Muscle layer of duodenum (tissue), 2 donors: ENCODE measurements around the gene SLC24A4.

Experiments used
- H3K27ac ChIP-seq: one replicate; pipeline ENCODE4 v1.7.0; 2013; ENCODE audit warnings: mild to moderate bottlenecking, low read length
- H3K27me3 ChIP-seq: one replicate; pipeline ENCODE4 v1.7.0; 2013; ENCODE audit warnings: low read depth, mild to moderate bottlenecking, control low read depth, low read length
- H3K36me3 ChIP-seq, 2 donors: one replicate each; pipeline ENCODE4 v1.7.0; 2013; ENCODE audit warnings: low read length in 2 of 2, control low read depth in 1 of 2, mild to moderate bottlenecking in 1 of 2; ENCODE audit not compliant: insufficient read depth in 2 of 2, control insufficient read depth in 1 of 2
- H3K4me1 ChIP-seq, 2 donors: one replicate each; pipeline ENCODE4 v1.7.0; 2013; ENCODE audit warnings: low read length in 2 of 2, mild to moderate bottlenecking in 2 of 2, control low read depth in 1 of 2, moderate library complexity in 1 of 2; ENCODE audit not compliant: insufficient read depth in 2 of 2, control insufficient read depth in 1 of 2
- H3K4me3 ChIP-seq, 2 donors: one replicate each; pipeline ENCODE4 v1.7.0; 2013; ENCODE audit warnings: low read length in 2 of 2, low read depth in 1 of 2, mild to moderate bottlenecking in 1 of 2
- H3K9me3 ChIP-seq, 2 donors: one replicate each; pipeline ENCODE4 v1.7.0; 2013; ENCODE audit warnings: low read length in 2 of 2, control low read depth in 1 of 2, mild to moderate bottlenecking in 1 of 2; ENCODE audit not compliant: control insufficient read depth in 1 of 2
- donor health status: healthy.

The SLC24A4 gene

DNA sequence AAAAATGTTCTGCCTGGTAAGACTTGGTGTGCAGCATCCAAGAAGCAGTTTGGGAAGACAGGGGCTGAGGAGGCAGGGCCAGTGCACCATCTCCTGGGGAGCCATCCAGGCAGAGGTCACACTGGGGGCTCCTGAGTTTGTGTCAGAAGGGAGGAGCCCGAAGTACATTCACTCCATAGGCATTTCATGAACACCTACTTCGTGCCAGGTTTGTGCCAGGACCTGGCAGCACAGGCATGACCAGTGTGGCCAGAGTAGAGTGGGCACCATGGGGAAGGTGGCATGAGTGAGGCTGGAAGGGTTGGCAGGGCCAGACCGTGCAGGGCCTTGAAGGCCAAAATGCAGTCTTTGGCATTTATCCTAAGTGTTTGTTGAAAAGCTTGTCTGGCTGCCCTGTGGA is 104.1 kb downstream of the SLC24A4 start:
- no peak overlapping the region for H3K27ac ChIP-seq
- no peaks in the 10 kb centered on the region for H3K27me3 ChIP-seq
- no peaks in the 10 kb centered on the region for H3K4me1 ChIP-seq
- no peaks in the 10 kb centered on the region for H3K36me3 ChIP-seq
- H3K9me3 ChIP-seq = no peaks in the 10 kb centered on the region
- H3K4me3 ChIP-seq = no peak overlapping the region

DNA sequence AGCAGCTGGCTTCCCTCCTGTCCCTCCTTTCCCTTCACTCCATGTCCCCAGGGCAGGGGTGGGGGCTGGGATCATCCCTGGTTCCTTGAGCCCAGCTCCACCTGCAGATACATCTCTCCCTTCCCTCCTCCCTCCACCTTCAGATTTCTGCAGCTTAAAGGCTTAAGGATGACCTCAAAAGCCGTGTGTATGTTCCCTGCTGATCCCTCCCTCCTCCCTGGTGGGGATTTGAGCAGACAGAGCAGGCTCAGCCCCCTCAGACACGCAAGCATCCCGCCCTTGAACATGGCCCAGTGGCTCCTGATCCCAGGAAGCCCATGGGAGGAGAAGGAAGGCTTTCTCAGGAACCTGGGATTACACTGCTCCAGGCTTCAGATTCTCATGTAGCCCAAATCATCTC is 107.7 kb downstream of the SLC24A4 start:
- H3K36me3 ChIP-seq = no peaks in the 10 kb centered on the region

GRCh38 chr14:92431199-92431725 is 108.3 kb downstream of the SLC24A4 start:
- Histone ChIP-seq H3K27me3 (no peaks in the 10 kb centered on the region), H3K9me3 (peaks cover 0 to 4% of the 10 kb centered on the region in 2 donors), H3K4me3 (no peak overlapping the region), H3K27ac (no peak overlapping the region), H3K4me1 (no peaks in the 10 kb centered on the region), H3K36me3 (no peaks in the 10 kb centered on the region)

More for the DNA sequence above, 107.7 kb downstream of the SLC24A4 start:
- peaks cover 0 to 4% of the 10 kb centered on the region in 2 donors for H3K9me3 ChIP-seq
- no peak overlapping the region for H3K27ac ChIP-seq
- no peaks in the 10 kb centered on the region for H3K4me1 ChIP-seq
- no peak overlapping the region for H3K4me3 ChIP-seq
- H3K27me3 ChIP-seq = no peaks in the 10 kb centered on the region

DNA sequence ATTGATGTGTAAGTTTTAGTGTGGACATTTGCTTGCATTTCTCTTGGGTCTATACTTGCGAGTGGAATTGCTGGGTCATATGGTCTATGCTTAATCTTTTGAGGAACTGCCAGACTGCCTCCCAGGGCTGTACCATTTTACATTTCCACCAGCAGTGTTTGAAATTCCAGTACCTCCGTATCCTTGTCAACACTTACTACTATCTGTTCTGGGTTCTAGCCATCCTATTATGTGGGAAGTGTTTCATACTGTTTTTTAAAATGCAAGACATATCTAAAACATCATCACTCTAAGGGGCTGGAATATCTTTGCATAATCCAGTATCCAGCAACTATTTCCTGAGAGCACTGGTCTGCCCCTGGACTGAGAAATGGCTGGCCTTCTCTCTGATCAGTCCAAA is 110.4 kb downstream of the SLC24A4 start:
- no peaks in the 10 kb centered on the region for H3K27me3 ChIP-seq
- no peak overlapping the region for H3K27ac ChIP-seq
- peaks cover 0 to 4% of the 10 kb centered on the region in 2 donors for H3K9me3 ChIP-seq

DNA sequence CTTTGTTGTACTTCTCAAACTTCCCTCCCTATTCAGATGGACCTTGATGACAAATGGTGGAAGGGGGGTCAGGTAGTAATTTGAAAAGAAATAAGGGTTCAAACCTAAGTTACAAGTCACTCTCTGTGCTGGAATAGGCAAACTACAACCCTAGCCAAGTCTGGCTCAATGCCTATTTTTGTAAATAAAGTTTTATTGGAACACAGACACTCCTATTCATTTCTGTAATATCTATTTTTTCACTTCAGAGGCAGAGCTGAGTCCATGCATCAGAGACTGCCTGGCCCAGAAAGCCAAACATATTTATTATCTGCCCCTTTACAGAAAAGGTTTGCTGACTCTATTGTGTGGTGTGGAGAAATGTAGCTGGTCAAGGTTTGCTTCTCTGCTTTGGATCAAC is 112.2 kb downstream of the SLC24A4 start:
- no peak overlapping the region for H3K27ac ChIP-seq
- no peaks in the 10 kb centered on the region for H3K4me1 ChIP-seq
- H3K27me3 ChIP-seq = no peaks in the 10 kb centered on the region
- no peaks in the 10 kb centered on the region for H3K36me3 ChIP-seq
- H3K9me3 ChIP-seq = peaks cover 0 to 4% of the 10 kb centered on the region in 2 donors
- H3K4me3 ChIP-seq = no peak overlapping the region

More for the DNA sequence above, 110.4 kb downstream of the SLC24A4 start:
- no peak overlapping the region for H3K4me3 ChIP-seq
- H3K4me1 ChIP-seq = no peaks in the 10 kb centered on the region
- H3K36me3 ChIP-seq = no peaks in the 10 kb centered on the region

DNA sequence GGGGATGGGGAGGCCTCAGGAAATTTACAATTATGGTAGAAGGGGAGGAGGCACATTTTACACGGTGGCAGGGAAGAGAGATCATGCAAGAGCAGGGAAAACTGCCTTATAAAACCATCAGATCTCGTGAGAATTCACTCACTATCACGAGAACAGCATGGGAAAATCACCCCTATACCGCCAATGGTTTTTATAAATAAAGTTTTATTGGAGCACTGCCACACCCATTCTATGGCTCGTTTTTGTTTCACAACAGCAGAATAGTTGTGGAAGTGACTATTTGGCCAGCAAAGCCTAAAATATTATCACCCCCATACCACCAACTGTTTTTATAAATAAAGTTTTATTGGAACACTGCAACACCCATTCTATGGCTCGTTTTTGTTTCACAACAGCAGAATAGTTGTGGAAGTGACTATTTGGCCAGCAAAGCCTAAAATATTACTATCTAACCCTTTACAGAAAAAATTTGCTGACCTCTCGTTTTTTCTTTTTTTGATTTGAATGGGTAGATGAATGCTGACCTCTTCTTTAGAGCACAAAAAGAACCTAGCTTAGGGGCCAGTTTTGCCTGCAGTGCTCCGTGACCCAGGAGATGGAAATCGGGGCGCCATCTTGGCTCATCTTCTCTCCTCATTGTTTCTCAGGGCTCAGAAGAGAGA is 113.3 kb downstream of the SLC24A4 start:
- Histone ChIP-seq H3K9me3 (peaks cover 0 to 4% of the 10 kb centered on the region in 2 donors), H3K27me3 (no peaks in the 10 kb centered on the region), H3K4me3 (no peak overlapping the region), H3K27ac (no peak overlapping the region), H3K36me3 (no peaks in the 10 kb centered on the region), H3K4me1 (no peaks in the 10 kb centered on the region)

GRCh38 chr14:92437309-92437708 is 114.3 kb downstream of the SLC24A4 start:
- H3K9me3 ChIP-seq = peaks cover 0 to 4% of the 10 kb centered on the region in 2 donors
- no peaks in the 10 kb centered on the region for H3K36me3 ChIP-seq
- H3K4me1 ChIP-seq = no peaks in the 10 kb centered on the region
- no peak overlapping the region for H3K4me3 ChIP-seq
- no peak overlapping the region for H3K27ac ChIP-seq
- H3K27me3 ChIP-seq = no peaks in the 10 kb centered on the region

DNA sequence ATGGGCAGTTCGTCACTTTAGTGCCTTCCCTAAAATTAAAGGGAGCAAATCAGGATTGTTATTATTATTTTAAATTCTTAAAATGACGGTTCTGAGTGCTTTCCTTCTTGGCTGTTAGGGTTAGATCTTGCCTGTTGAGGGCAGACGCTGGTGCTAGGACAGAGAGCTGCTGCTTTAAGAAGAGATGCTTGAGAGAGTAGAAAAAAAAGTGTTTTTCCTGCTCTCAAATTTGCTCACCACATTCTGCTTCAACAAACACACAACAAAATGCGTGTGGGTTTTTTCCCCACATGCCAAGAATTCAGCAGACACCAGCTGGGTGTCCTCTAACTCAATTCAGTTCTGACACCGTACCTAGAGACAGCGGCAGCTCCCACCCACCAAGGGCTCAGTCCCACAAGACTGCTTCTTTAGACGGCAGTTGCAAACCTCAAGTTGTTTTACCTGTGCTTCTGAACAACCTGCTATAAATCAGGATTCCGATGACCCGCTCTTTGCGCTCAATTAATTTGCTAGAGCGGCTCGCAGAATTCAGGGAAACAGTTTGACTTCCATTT is 114.8 kb downstream of the SLC24A4 start:
- H3K27me3 ChIP-seq = no peaks in the 10 kb centered on the region
- peaks cover 0 to 4% of the 10 kb centered on the region in 2 donors for H3K9me3 ChIP-seq
- H3K27ac ChIP-seq = no peak overlapping the region
- no peaks in the 10 kb centered on the region for H3K36me3 ChIP-seq
- H3K4me1 ChIP-seq = no peaks in the 10 kb centered on the region
- no peak overlapping the region for H3K4me3 ChIP-seq

- Histone ChIP-seq H3K27me3 (no peaks in the 10 kb centered on the region), H3K36me3 (no peaks in the 10 kb centered on the region), H3K4me3 (no peak overlapping the region), H3K27ac (no peak overlapping the region), H3K4me1 (no peaks in the 10 kb centered on the region), H3K9me3 (no peaks in the 10 kb centered on the region)
Observed at GRCh38 chr14:92439537-92440344, 116.8 kb downstream of the SLC24A4 start.

DNA sequence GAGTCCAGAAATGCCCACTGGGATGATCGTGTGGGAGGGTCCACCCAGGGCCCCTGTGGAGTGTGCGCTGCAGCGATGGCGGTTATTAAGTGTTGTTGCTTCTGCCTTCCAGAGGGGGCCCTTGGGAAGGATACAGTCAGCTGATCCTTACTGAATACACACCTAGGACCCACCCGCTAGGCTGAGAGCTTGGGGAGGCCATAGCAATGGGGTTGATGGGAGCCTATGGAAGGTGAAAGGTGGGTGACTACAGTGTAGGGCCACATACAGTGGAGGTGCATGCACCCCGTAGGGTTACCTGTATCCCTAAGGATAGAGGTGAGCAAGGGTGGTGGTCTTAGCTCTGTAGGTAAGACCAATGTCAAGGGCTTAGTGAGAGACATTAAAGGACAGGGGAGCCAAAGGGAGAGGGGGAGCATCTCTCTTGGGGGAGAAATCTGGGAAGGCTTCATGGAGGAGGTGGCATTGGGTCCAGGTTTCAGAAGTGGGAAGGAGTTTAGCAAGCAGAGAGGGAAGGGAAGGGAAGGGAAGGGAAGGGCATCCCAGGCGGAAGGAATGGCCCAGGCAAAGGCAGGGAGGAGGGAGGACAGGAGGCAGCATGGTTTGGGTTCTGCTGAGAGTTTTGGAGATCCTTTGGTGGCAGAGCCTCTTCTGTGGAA is 117.5 kb downstream of the SLC24A4 start:
- no peak overlapping the region for H3K4me3 ChIP-seq
- no peak overlapping the region for H3K27ac ChIP-seq
- H3K9me3 ChIP-seq = no peaks in the 10 kb centered on the region
- no peaks in the 10 kb centered on the region for H3K36me3 ChIP-seq
- no peaks in the 10 kb centered on the region for H3K27me3 ChIP-seq
- H3K4me1 ChIP-seq = no peaks in the 10 kb centered on the region
